ENCODE measurements around the gene MNT.

DNA sequence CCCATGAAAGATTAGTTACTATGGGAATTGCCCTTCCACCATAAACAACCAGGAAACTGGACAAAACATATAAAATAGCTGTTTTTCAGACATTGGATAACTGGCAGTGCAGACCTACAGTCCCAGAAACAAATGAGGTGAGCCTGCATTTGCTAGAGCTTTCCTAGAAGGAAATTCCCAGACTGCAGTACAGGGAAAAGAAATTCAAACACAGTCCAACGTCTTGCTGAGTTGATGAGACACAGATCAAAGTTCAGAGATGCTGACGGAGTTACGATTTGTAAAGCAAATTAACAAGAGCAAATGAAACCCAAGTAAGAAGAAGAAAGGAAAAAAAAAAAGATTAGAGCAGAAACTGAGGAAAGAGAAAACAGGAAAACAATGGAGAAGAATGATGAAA, 41.3 kb upstream of the MNT start:
- TF ChIP-seq, protein P1, sequence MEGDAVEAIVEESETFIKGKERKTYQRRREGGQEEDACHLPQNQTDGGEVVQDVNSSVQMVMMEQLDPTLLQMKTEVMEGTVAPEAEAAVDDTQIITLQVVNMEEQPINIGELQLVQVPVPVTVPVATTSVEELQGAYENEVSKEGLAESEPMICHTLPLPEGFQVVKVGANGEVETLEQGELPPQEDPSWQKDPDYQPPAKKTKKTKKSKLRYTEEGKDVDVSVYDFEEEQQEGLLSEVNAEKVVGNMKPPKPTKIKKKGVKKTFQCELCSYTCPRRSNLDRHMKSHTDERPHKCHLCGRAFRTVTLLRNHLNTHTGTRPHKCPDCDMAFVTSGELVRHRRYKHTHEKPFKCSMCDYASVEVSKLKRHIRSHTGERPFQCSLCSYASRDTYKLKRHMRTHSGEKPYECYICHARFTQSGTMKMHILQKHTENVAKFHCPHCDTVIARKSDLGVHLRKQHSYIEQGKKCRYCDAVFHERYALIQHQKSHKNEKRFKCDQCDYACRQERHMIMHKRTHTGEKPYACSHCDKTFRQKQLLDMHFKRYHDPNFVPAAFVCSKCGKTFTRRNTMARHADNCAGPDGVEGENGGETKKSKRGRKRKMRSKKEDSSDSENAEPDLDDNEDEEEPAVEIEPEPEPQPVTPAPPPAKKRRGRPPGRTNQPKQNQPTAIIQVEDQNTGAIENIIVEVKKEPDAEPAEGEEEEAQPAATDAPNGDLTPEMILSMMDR (conservative IDR thresholded peaks at IDR 0.05; ENCODE audit: low read depth in 2 of 2), result no peak
- no peak for TF ChIP-seq POLR2AphosphoS5 (IDR thresholded peaks at IDR 0.05; ENCODE audit: low read depth)
- TF ChIP-seq EZH2 (IDR thresholded peaks at IDR 0.05; ENCODE audit: low read depth, unreplicated experiment), result no peak
- no peak for TF ChIP-seq JUNB (IDR thresholded peaks at IDR 0.05; ENCODE audit: unreplicated experiment)
- no peak for TF ChIP-seq EZH2phosphoT487 (IDR thresholded peaks at IDR 0.05; ENCODE audit: unreplicated experiment)
- TF ChIP-seq, protein P2, sequence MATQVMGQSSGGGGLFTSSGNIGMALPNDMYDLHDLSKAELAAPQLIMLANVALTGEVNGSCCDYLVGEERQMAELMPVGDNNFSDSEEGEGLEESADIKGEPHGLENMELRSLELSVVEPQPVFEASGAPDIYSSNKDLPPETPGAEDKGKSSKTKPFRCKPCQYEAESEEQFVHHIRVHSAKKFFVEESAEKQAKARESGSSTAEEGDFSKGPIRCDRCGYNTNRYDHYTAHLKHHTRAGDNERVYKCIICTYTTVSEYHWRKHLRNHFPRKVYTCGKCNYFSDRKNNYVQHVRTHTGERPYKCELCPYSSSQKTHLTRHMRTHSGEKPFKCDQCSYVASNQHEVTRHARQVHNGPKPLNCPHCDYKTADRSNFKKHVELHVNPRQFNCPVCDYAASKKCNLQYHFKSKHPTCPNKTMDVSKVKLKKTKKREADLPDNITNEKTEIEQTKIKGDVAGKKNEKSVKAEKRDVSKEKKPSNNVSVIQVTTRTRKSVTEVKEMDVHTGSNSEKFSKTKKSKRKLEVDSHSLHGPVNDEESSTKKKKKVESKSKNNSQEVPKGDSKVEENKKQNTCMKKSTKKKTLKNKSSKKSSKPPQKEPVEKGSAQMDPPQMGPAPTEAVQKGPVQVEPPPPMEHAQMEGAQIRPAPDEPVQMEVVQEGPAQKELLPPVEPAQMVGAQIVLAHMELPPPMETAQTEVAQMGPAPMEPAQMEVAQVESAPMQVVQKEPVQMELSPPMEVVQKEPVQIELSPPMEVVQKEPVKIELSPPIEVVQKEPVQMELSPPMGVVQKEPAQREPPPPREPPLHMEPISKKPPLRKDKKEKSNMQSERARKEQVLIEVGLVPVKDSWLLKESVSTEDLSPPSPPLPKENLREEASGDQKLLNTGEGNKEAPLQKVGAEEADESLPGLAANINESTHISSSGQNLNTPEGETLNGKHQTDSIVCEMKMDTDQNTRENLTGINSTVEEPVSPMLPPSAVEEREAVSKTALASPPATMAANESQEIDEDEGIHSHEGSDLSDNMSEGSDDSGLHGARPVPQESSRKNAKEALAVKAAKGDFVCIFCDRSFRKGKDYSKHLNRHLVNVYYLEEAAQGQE (IDR thresholded peaks at IDR 0.05; ENCODE audit: unreplicated experiment), result no peak
- no peak for TF ChIP-seq NANOG (IDR thresholded peaks at IDR 0.05; ENCODE audit: borderline replicate concordance)
- TF ChIP-seq ZNF114 (CRISPR knock-in tag; IDR thresholded peaks at IDR 0.05), result no peak
- TF ChIP-seq CREB1 (CRISPR knock-in tag; IDR thresholded peaks at IDR 0.05; ENCODE audit: low read depth), result no peak
- no peak for TF ChIP-seq STAT1 (IDR thresholded peaks at IDR 0.05; ENCODE audit: unreplicated experiment)
- no peak for TF ChIP-seq ZNF331 (CRISPR knock-in tag; IDR thresholded peaks at IDR 0.05; ENCODE audit: low read depth)
- TF ChIP-seq, protein P3, sequence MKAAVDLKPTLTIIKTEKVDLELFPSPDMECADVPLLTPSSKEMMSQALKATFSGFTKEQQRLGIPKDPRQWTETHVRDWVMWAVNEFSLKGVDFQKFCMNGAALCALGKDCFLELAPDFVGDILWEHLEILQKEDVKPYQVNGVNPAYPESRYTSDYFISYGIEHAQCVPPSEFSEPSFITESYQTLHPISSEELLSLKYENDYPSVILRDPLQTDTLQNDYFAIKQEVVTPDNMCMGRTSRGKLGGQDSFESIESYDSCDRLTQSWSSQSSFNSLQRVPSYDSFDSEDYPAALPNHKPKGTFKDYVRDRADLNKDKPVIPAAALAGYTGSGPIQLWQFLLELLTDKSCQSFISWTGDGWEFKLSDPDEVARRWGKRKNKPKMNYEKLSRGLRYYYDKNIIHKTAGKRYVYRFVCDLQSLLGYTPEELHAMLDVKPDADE (IDR thresholded peaks at IDR 0.05), result no peak
- TF ChIP-seq, protein P4, sequence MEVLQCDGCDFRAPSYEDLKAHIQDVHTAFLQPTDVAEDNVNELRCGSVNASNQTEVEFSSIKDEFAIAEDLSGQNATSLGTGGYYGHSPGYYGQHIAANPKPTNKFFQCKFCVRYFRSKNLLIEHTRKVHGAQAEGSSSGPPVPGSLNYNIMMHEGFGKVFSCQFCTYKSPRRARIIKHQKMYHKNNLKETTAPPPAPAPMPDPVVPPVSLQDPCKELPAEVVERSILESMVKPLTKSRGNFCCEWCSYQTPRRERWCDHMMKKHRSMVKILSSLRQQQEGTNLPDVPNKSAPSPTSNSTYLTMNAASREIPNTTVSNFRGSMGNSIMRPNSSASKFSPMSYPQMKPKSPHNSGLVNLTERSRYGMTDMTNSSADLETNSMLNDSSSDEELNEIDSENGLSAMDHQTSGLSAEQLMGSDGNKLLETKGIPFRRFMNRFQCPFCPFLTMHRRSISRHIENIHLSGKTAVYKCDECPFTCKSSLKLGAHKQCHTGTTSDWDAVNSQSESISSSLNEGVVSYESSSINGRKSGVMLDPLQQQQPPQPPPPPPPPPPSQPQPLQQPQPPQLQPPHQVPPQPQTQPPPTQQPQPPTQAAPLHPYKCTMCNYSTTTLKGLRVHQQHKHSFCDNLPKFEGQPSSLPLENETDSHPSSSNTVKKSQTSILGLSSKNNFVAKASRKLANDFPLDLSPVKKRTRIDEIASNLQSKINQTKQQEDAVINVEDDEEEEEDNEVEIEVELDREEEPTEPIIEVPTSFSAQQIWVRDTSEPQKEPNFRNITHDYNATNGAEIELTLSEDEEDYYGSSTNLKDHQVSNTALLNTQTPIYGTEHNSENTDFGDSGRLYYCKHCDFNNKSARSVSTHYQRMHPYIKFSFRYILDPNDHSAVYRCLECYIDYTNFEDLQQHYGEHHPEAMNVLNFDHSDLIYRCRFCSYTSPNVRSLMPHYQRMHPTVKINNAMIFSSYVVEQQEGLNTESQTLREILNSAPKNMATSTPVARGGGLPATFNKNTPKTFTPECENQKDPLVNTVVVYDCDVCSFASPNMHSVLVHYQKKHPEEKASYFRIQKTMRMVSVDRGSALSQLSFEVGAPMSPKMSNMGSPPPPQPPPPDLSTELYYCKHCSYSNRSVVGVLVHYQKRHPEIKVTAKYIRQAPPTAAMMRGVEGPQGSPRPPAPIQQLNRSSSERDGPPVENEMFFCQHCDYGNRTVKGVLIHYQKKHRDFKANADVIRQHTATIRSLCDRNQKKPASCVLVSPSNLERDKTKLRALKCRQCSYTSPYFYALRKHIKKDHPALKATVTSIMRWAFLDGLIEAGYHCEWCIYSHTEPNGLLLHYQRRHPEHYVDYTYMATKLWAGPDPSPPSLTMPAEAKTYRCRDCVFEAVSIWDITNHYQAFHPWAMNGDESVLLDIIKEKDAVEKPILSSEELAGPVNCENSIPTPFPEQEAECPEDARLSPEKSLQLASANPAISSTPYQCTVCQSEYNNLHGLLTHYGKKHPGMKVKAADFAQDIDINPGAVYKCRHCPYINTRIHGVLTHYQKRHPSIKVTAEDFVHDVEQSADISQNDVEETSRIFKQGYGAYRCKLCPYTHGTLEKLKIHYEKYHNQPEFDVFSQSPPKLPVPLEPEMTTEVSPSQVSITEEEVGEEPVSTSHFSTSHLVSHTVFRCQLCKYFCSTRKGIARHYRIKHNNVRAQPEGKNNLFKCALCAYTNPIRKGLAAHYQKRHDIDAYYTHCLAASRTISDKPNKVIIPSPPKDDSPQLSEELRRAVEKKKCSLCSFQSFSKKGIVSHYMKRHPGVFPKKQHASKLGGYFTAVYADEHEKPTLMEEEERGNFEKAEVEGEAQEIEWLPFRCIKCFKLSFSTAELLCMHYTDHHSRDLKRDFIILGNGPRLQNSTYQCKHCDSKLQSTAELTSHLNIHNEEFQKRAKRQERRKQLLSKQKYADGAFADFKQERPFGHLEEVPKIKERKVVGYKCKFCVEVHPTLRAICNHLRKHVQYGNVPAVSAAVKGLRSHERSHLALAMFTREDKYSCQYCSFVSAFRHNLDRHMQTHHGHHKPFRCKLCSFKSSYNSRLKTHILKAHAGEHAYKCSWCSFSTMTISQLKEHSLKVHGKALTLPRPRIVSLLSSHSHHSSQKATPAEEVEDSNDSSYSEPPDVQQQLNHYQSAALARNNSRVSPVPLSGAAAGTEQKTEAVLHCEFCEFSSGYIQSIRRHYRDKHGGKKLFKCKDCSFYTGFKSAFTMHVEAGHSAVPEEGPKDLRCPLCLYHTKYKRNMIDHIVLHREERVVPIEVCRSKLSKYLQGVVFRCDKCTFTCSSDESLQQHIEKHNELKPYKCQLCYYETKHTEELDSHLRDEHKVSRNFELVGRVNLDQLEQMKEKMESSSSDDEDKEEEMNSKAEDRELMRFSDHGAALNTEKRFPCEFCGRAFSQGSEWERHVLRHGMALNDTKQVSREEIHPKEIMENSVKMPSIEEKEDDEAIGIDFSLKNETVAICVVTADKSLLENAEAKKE (CRISPR knock-in tag; IDR thresholded peaks at IDR 0.05), result no peak
